Measurements from ENCODE around the gene CCNYL1.
A peak's percentile ranks its signal among the peaks of the same experiment; 100 is the strongest.

The CCNYL1 gene

DNA sequence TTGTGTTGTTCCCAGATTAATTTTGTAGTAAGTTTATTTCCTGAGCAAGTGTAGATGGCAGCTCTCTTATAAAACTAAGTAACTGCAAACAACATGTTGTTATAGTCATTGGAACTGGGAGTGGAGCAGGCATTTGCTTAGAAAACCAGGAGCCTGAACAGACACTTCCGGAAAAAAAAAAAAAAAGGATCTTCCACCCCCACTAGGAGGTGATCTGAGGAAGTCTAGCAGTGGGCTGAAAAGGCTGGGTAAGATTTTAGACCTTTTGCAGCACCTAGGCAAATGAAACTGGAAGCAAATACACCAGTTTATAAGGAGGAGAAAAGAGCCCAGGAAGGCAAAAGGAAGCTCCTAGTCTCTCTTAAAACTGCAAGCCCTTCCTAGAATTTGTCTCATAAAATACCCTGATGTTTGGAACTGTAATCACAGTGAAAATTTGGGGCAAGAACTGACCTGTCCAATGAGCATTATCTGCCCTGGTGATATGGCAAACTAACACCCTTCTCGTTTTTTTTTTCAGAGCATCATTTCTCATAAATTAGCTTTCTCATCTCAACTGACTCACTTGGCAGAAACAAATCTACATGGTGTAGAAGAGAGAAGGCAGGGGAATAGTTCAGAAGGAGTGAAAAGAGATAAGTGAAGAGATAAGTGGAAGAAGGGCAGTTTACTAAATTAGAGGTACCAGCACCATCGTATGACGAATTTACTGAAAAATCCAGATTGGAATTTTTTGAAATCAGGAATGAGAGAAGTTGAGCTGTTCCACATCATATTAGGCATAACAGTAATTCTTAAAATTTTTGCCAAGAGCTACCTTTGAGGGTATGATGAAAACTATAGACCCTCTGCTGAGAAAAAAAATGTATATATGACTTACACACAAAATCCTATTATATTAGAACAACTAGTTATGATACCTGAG lies 4.2 kb upstream of the CCNYL1 start:
- Histone ChIP-seq H4K91ac (ENCODE audit: low read depth, low read length) (no peak overlapping the region), H3K79me1 (ENCODE audit: low read length) (peaks cover 4% of the 10 kb centered on the region), H3K27me3 (ENCODE audit: insufficient read depth, low read length) (no peaks in the 10 kb centered on the region), H3K9me3 (ENCODE audit: insufficient read depth, low read depth, low read length) (no peaks in the 10 kb centered on the region), H4K12ac (ENCODE audit: low read depth, low read length) (no peak overlapping the region), H3K4me3 (ENCODE audit: low read depth, low read length) (no peak overlapping the region), H3K14ac (ENCODE audit: low read length) (no peak overlapping the region), H3K18ac (ENCODE audit: low read length) (no peak overlapping the region), H2BK12ac (ENCODE audit: low read length) (no peak overlapping the region), H3K9ac (ENCODE audit: low read length) (no peak overlapping the region), H3K4ac (ENCODE audit: low read depth, low read length) (no peak overlapping the region), H3K23ac (ENCODE audit: low read length) (no peak overlapping the region), H2BK120ac (ENCODE audit: insufficient read depth, low read length, poor library complexity) (no peak overlapping the region), H3K27ac (ENCODE audit: low read depth, low read length) (no peak overlapping the region), H3K79me2 (ENCODE audit: control insufficient read depth, insufficient read depth, low read length, poor library complexity) (peaks cover 2% of the 10 kb centered on the region), H2AK5ac (ENCODE audit: low read length) (no peak overlapping the region), H3K4me2 (ENCODE audit: low read length) (no peak overlapping the region), H3K4me1 (ENCODE audit: control insufficient read depth in 1 of 2, insufficient read depth in 2 of 2, low read length in 2 of 2) (peaks cover 0 to 4% of the 10 kb centered on the region in 2 experiments), H4K8ac (ENCODE audit: low read depth, low read length) (no peak overlapping the region), H2BK5ac (ENCODE audit: low read depth, low read length, poor library complexity) (no peak overlapping the region), H2AFZ (ENCODE audit: insufficient read depth, low read length, poor library complexity) (no peak overlapping the region), H3K36me3 (ENCODE audit: control insufficient read depth in 1 of 2, insufficient read depth in 2 of 2, low read length in 2 of 2) (no peaks in the 10 kb centered on the region)
- DNase-seq, result peak; percentile 45 to 96
- no CpG with 5 or more reads among the region's 4 CpGs for WGBS (ENCODE audit: extremely low coverage, insufficient coverage, insufficient read length)

DNA sequence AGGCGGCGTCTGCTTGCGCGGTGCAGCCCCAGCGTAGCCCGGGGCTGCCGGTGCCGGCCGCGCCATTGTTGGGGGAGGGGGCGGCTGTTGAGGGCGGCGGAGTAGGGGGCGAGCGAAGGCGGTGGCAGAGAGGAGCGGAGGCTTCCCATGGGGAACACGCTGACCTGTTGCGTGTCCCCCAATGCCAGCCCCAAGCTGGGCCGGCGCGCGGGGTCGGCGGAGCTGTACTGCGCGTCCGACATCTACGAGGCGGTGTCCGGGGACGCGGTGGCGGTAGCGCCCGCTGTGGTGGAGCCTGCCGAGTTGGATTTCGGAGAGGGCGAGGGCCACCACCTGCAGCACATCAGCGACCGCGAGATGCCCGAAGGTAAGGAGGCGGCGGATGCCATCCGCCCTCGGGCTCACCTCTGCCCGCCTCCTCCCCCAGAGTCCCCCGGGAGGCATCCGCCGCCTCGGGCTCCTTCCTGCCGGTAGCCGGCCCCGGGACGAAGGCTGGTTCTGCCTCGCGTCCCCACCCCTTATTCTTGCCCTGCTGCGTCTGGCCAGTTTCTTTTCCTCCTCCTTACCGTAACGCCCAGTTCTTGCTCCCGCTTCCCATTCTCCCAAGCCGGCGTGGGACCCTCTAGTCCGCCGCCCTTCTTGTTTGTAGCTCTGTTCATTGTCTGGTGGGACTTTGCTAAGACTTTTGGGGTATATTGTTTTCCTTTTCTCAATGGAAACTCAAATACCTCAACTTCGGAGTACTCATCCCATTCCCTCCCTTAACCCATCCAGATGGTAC lies 500 bp downstream of the CCNYL1 start:
- Histone ChIP-seq H3K27me3 (ENCODE audit: insufficient read depth, low read length) (no peaks in the 10 kb centered on the region), H3K9me3 (ENCODE audit: insufficient read depth, low read depth, low read length) (no peaks in the 10 kb centered on the region)

DNA sequence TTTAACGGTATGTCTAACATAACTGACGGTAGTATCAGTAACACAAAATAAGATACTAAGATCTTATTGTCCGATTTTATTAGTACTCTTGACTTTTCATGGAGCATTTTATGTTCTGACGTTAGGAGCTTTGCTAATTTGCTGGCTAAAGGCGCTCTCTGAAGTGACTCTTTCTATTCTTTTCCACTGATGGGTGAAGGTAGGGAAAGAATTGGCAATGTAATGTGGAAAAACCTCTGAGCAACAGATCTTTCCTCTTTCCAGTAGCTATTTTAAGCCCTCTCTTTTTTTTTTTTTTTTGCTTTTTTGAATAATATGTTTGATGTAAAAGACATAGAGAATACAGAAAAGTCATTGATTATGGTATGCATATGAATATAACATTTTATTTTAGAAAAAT lies 4.6 kb downstream of the CCNYL1 start:
- no CpG with 5 or more reads among the region's 5 CpGs for WGBS (ENCODE audit: extremely low coverage, insufficient coverage, insufficient read length)
- Histone ChIP-seq H3K23ac (ENCODE audit: low read length) (no peak overlapping the region), H2AK5ac (ENCODE audit: low read length) (no peak overlapping the region), H3K4me3 (ENCODE audit: low read depth, low read length) (no peak overlapping the region), H3K27ac (ENCODE audit: low read depth, low read length) (no peak overlapping the region), H3K36me3 (ENCODE audit: control insufficient read depth in 1 of 2, insufficient read depth in 2 of 2, low read length in 2 of 2) (peaks cover 0 to 2% of the 10 kb centered on the region in 2 experiments), H4K12ac (ENCODE audit: low read depth, low read length) (no peak overlapping the region), H3K9ac (ENCODE audit: low read length) (no peak overlapping the region), H3K79me2 (ENCODE audit: control insufficient read depth, insufficient read depth, low read length, poor library complexity) (peaks cover 2% of the 10 kb centered on the region), H3K27me3 (ENCODE audit: insufficient read depth, low read length) (no peaks in the 10 kb centered on the region), H3K79me1 (ENCODE audit: low read length) (peaks cover 4% of the 10 kb centered on the region), H3K18ac (ENCODE audit: low read length) (no peak overlapping the region), H3K4me1 (ENCODE audit: control insufficient read depth in 1 of 2, insufficient read depth in 2 of 2, low read length in 2 of 2) (peaks cover 0 to 4% of the 10 kb centered on the region in 2 experiments), H3K9me3 (ENCODE audit: insufficient read depth, low read depth, low read length) (no peaks in the 10 kb centered on the region), H2BK12ac (ENCODE audit: low read length) (no peak overlapping the region), H4K91ac (ENCODE audit: low read depth, low read length) (no peak overlapping the region), H4K8ac (ENCODE audit: low read depth, low read length) (no peak overlapping the region), H2BK120ac (ENCODE audit: insufficient read depth, low read length, poor library complexity) (no peak overlapping the region), H3K4ac (ENCODE audit: low read depth, low read length) (no peak overlapping the region), H2BK5ac (ENCODE audit: low read depth, low read length, poor library complexity) (no peak overlapping the region), H3K14ac (ENCODE audit: low read length) (no peak overlapping the region), H3K4me2 (ENCODE audit: low read length) (no peak overlapping the region), H2AFZ (ENCODE audit: insufficient read depth, low read length, poor library complexity) (no peak overlapping the region)
- DNase-seq, result no peak

More for the DNA sequence above, 500 bp downstream of the CCNYL1 start:
- Histone ChIP-seq H3K27ac (ENCODE audit: low read depth, low read length) (peak overlapping the region; percentile 90), H3K36me3 (ENCODE audit: control insufficient read depth in 1 of 2, insufficient read depth in 2 of 2, low read length in 2 of 2) (no peaks in the 10 kb centered on the region), H3K79me1 (ENCODE audit: low read length) (peaks cover 4% of the 10 kb centered on the region), H4K12ac (ENCODE audit: low read depth, low read length) (peak overlapping the region; percentile 87), H3K4me3 (ENCODE audit: low read depth, low read length) (peak overlapping the region; percentile 98), H3K4me1 (ENCODE audit: control insufficient read depth in 1 of 2, insufficient read depth in 2 of 2, low read length in 2 of 2) (peaks cover 0 to 6% of the 10 kb centered on the region in 2 experiments), H3K79me2 (ENCODE audit: control insufficient read depth, insufficient read depth, low read length, poor library complexity) (peaks cover 2% of the 10 kb centered on the region), H2BK5ac (ENCODE audit: low read depth, low read length, poor library complexity) (peak overlapping the region; percentile 85), H3K9ac (ENCODE audit: low read length) (peak overlapping the region; percentile 45), H2AK5ac (ENCODE audit: low read length) (peak overlapping the region; percentile 58), H3K14ac (ENCODE audit: low read length) (peak overlapping the region; percentile 85), H3K23ac (ENCODE audit: low read length) (no peak overlapping the region), H2BK12ac (ENCODE audit: low read length) (peak overlapping the region; percentile 61), H4K91ac (ENCODE audit: low read depth, low read length) (peak overlapping the region; percentile 85), H3K4ac (ENCODE audit: low read depth, low read length) (peak overlapping the region; percentile 69), H4K8ac (ENCODE audit: low read depth, low read length) (peak overlapping the region; percentile 85), H2AFZ (ENCODE audit: insufficient read depth, low read length, poor library complexity) (peak overlapping the region; percentile 96), H3K18ac (ENCODE audit: low read length) (peak overlapping the region; percentile 93), H3K4me2 (ENCODE audit: low read length) (peak overlapping the region; percentile 80), H2BK120ac (ENCODE audit: insufficient read depth, low read length, poor library complexity) (peak overlapping the region; percentile 80)
- DNase-seq, result peak; percentile 50 to 66
- no CpG with 5 or more reads among the region's 67 CpGs for WGBS (ENCODE audit: extremely low coverage, insufficient coverage, insufficient read length)

DNA sequence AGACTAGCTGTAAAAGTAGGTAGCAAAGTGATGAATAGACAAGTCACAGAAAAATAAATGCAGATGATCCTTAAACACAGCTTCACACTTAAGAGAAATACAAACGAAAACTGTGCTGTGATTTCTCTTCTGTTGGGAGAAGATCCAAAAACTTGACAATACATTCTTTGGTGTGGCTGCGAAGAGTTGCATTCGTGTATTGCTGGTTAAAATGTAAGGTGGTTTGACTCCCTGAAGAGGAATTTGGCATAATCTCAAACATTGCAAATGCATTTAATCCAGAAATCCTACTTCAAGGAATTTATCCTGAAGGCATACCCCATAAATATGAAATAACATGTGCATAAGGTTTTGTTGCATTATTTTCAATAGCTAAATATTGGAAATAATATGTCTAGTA lies 7.1 kb downstream of the CCNYL1 start:
- Histone ChIP-seq H3K9me3 (ENCODE audit: insufficient read depth, low read depth, low read length) (no peaks in the 10 kb centered on the region), H2BK5ac (ENCODE audit: low read depth, low read length, poor library complexity) (no peak overlapping the region), H4K8ac (ENCODE audit: low read depth, low read length) (no peak overlapping the region), H3K4ac (ENCODE audit: low read depth, low read length) (no peak overlapping the region), H2AK5ac (ENCODE audit: low read length) (no peak overlapping the region), H3K14ac (ENCODE audit: low read length) (no peak overlapping the region), H4K12ac (ENCODE audit: low read depth, low read length) (no peak overlapping the region), H2AFZ (ENCODE audit: insufficient read depth, low read length, poor library complexity) (no peak overlapping the region), H3K4me1 (ENCODE audit: control insufficient read depth in 1 of 2, insufficient read depth in 2 of 2, low read length in 2 of 2) (peaks cover 0 to 1% of the 10 kb centered on the region in 2 experiments), H3K36me3 (ENCODE audit: control insufficient read depth in 1 of 2, insufficient read depth in 2 of 2, low read length in 2 of 2) (peaks cover 0 to 2% of the 10 kb centered on the region in 2 experiments), H3K4me3 (ENCODE audit: low read depth, low read length) (no peak overlapping the region), H2BK12ac (ENCODE audit: low read length) (no peak overlapping the region), H4K91ac (ENCODE audit: low read depth, low read length) (no peak overlapping the region), H3K27ac (ENCODE audit: low read depth, low read length) (no peak overlapping the region), H3K79me2 (ENCODE audit: control insufficient read depth, insufficient read depth, low read length, poor library complexity) (no peaks in the 10 kb centered on the region), H3K27me3 (ENCODE audit: insufficient read depth, low read length) (no peaks in the 10 kb centered on the region), H3K23ac (ENCODE audit: low read length) (no peak overlapping the region), H3K79me1 (ENCODE audit: low read length) (no peaks in the 10 kb centered on the region), H3K4me2 (ENCODE audit: low read length) (no peak overlapping the region), H3K18ac (ENCODE audit: low read length) (no peak overlapping the region), H3K9ac (ENCODE audit: low read length) (no peak overlapping the region), H2BK120ac (ENCODE audit: insufficient read depth, low read length, poor library complexity) (no peak overlapping the region)
- no peak for DNase-seq
- WGBS (ENCODE audit: extremely low coverage, insufficient coverage, insufficient read length), result no CpG with 5 or more reads among the region's 3 CpGs
